GM06990 (cell line): Measurements from ENCODE around the gene XRN2.

ENCODE experiments used
- DNase-seq: peaks from one replicate; pipeline ENCODE4 v3.0.0-alpha.2; 2011; ENCODE audit not compliant: insufficient read length; ENCODE audit errors: extremely low read depth
- H3K27me3 ChIP-seq: replicated peaks from 2 replicates; pipeline ENCODE4 v1.6.0; 2011; ENCODE audit warnings: low read length; ENCODE audit not compliant: control insufficient read depth, insufficient read depth
- H3K36me3 ChIP-seq: 2 replicates; pipeline ENCODE4 v1.5.1; 2011; ENCODE audit warnings: low read length; ENCODE audit not compliant: control insufficient read depth, insufficient read depth
- H3K4me3 ChIP-seq: replicated peaks from 2 replicates; pipeline ENCODE4 v1.5.1; 2011; ENCODE audit warnings: low read depth, mild to moderate bottlenecking, control low read depth, low read length
- CTCF ChIP-seq: IDR thresholded peaks from 2 replicates; pipeline ENCODE4 v1.5.1; 2011; ENCODE audit warnings: low read length, control low read depth, mild to moderate bottlenecking, inconsistent platforms; ENCODE audit not compliant: insufficient read depth, poor library complexity, severe bottlenecking

XRN2 gene

DNA sequence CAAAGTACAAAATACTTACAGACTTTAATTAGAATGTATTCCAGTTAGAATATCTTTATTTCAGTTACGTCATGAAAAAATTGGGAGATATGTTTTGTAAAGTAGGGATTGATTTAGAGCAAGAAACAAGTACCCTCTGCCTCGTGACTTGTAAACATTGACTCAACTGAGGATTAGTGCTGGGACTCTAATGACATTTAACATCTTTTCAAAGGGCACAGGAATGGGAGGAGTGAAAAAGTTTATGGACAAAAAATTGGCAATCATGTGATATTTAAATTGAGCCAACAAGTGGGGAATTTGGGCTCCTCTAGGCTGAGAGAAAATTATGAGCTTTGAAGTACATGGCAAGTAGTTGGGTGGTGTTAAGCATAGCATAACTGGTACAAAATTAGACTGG, 68.9 kb downstream of the XRN2 start:
- no peaks in the 10 kb centered on the region; the same call in 1 of the 2 replicates for H3K36me3 ChIP-seq
- TF ChIP-seq CTCF, result no peak
- no peaks in the 10 kb centered on the region for H3K27me3 ChIP-seq
- no peak for DNase-seq
- no peak overlapping the region for H3K4me3 ChIP-seq

- H3K4me3 ChIP-seq, result no peak overlapping the region
- no peak for TF ChIP-seq CTCF
- no peak for DNase-seq
- H3K27me3 ChIP-seq, result no peaks in the 10 kb centered on the region
- peaks cover 2% of the 10 kb centered on the region for H3K36me3 ChIP-seq
Observed at GRCh38 chr20:21373436-21373835, 70.3 kb downstream of the XRN2 start.

DNA sequence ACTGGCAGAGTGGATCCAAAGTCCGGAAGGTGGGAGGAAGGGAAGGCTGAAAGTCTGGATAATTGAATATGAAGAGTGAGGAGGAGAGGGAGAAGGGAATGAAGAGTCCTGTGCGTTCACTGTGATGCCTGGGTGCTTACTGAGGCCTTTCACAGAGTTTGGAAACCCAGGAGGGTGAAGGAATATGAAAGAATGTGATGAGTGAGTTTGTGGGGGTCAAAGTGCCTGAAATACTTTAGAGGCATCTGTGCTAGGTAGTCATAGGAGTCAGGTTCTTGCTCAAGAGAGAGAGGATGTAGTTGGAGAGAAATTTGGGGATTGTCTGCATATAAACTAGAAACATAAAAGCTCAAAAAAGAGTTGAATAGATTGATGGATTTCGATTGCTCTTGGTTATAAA, 73.5 kb downstream of the XRN2 start:
- Histone ChIP-seq H3K4me3 (no peak overlapping the region), H3K27me3 (no peaks in the 10 kb centered on the region), H3K36me3 (peaks cover 2% of the 10 kb centered on the region)
- TF ChIP-seq CTCF, result no peak
- DNase-seq, result no peak

GRCh38 chr20:21377701-21378100, 74.6 kb downstream of the XRN2 start:
- no peak for DNase-seq
- Histone ChIP-seq H3K4me3 (no peak overlapping the region), H3K36me3 (peaks cover 2% of the 10 kb centered on the region), H3K27me3 (no peaks in the 10 kb centered on the region)
- TF ChIP-seq CTCF, result no peak

DNA sequence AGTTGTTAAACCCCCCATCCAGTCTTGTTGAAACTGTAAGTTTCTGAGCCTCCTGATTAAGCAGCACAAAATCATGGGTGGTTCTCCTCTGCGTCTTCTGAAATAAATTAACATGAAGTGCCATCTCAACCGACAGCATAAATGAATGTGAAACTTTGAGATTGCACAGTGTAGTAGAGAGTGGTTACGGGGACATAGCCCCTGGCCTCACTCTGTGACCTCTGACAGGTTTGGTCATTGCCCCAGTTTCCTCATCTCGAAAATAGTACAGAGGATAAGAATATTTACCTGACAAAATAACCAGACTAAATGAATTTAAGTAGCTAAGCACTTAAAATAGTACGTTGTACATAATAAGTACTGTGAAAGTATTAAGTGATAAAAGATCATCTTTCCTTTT, 75.1 kb downstream of the XRN2 start:
- Histone ChIP-seq H3K4me3 (no peak overlapping the region), H3K36me3 (peaks cover 2% of the 10 kb centered on the region), H3K27me3 (no peaks in the 10 kb centered on the region)
- DNase-seq, result no peak
- no peak for TF ChIP-seq CTCF

DNA sequence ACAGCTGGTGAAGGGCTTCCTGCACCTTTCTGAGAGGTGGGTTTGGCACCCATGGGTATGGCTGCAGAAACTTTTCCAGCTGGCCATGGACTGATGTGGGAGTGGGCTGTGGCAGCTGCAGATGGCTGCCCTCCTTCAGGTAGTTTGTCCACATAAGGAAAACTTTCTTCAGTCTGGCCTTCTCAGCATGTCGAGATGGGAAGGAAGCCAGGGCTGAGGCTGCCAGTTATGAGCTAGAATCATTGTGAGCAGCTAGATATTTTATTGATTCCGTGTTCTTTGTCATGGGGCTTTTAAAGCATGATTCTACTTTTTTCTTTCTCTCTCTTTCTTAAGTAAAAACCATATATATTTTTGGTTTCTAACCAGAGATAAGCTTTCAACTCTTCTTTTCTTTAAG, 77.6 kb downstream of the XRN2 start:
- no peak for DNase-seq
- no peaks in the 10 kb centered on the region for H3K27me3 ChIP-seq
- no peak for TF ChIP-seq CTCF
- no peak overlapping the region for H3K4me3 ChIP-seq
- peaks cover 2% of the 10 kb centered on the region for H3K36me3 ChIP-seq
